IMR-90 (cell line): ENCODE results near the gene CLASP1. TPM values are rescaled to one million over a fixed set of nuclear protein-coding genes. Genes with fewer than 3 reads are reported as not detected.

Experiments used
- ATAC-seq: fragments of 200-7000 bp; cut with Tn5 transposase; 2 replicates; pipeline ENCODE4 v1.9.1; 2020; ENCODE audit warnings: low read depth, mild to moderate bottlenecking, moderate library complexity
- BruUV-seq: library from RNA; stranded (reverse); fragments of 400-500 nt; replicated peaks from 2 replicates; lab custom pipeline; 2021; lab: Mats Ljungman, UMichigan
- CTCF ChIA-PET: fragments of 300-600 bp; formaldehyde crosslinking; extraction: SDS; loops from one replicate; lab custom pipeline; 2021; ENCODE audit warnings: antibody characterized with exemption; lab: Yijun Ruan, JAX
- POLR2A ChIA-PET: fragments of 300-600 bp; sonication (Branson Sonifier 250); formaldehyde crosslinking; loops from one replicate; lab custom pipeline; 2022; ENCODE audit warnings: antibody characterized with exemption; ENCODE audit not compliant: unreplicated experiment; lab: Charles Lee
- DNase-seq: peaks from one replicate; pipeline ENCODE4 v3.0.0; 2013
- H2AFZ ChIP-seq: replicated peaks from 2 replicates; pipeline ENCODE3; 2013; ENCODE audit warnings: low read length, mild to moderate bottlenecking; ENCODE audit not compliant: poor library complexity
- H2AK5ac ChIP-seq: 2 replicates; pipeline ENCODE4 v1.6.1; 2013; ENCODE audit warnings: low read depth, low read length, inconsistent platforms
- H2AK9ac ChIP-seq: replicated peaks from 2 replicates; pipeline ENCODE3; 2013; ENCODE audit warnings: mild to moderate bottlenecking, low read depth, low read length, moderate library complexity; ENCODE audit not compliant: poor library complexity
- H2BK120ac ChIP-seq: 2 replicates; pipeline ENCODE4 v1.6.1; 2013; ENCODE audit warnings: low read depth, low read length, inconsistent platforms
- H2BK15ac ChIP-seq: 3 replicates; pipeline ENCODE4 v1.6.1; 2013; ENCODE audit warnings: low read depth, low read length, inconsistent platforms
- H2BK20ac ChIP-seq: 2 replicates; pipeline ENCODE4 v1.6.1; 2013; ENCODE audit warnings: low read depth, mild to moderate bottlenecking, inconsistent platforms, low read length, moderate library complexity
- H2BK5ac ChIP-seq: 2 replicates; pipeline ENCODE4 v1.6.1; 2013; ENCODE audit warnings: mild to moderate bottlenecking, low read depth, low read length, inconsistent platforms; ENCODE audit not compliant: poor library complexity, severe bottlenecking
- H3K14ac ChIP-seq: replicated peaks from 2 replicates; pipeline ENCODE4 v1.6.1; 2013; ENCODE audit warnings: low read depth, low read length, inconsistent platforms
- H3K18ac ChIP-seq: 2 replicates; pipeline ENCODE4 v1.6.1; 2013; ENCODE audit warnings: low read depth, low read length, control low read depth
- H3K23ac ChIP-seq: 2 replicates; pipeline ENCODE4 v1.6.1; 2013; ENCODE audit warnings: low read depth, low read length, inconsistent platforms
- H3K27ac ChIP-seq: 2 replicates; pipeline ENCODE4 v1.5.1; 2013; ENCODE audit warnings: mild to moderate bottlenecking, control low read depth, low read length; ENCODE audit not compliant: insufficient read depth
- H3K27me3 ChIP-seq: 2 replicates; pipeline ENCODE4 v1.6.1; 2013; ENCODE audit warnings: low read length; ENCODE audit not compliant: control insufficient read depth, insufficient read depth
- H3K36me3 ChIP-seq: 2 replicates; pipeline ENCODE4 v1.6.1; 2013; ENCODE audit warnings: low read length, mixed read lengths; ENCODE audit not compliant: control insufficient read depth, insufficient read depth
- H3K4ac ChIP-seq: 2 replicates; pipeline ENCODE4 v1.6.1; 2013; ENCODE audit warnings: low read depth, low read length, inconsistent platforms
- H3K4me1 ChIP-seq: 2 replicates; pipeline ENCODE4 v1.6.1; 2013; ENCODE audit warnings: low read length, mixed read lengths; ENCODE audit not compliant: control insufficient read depth, insufficient read depth
- H3K4me2 ChIP-seq: 2 replicates; pipeline ENCODE4 v1.6.1; 2013; ENCODE audit warnings: low read depth, mild to moderate bottlenecking, control low read depth, low read length, moderate library complexity
- H3K4me3 ChIP-seq: 2 replicates; pipeline ENCODE4 v1.5.1; 2013; ENCODE audit warnings: low read depth, mild to moderate bottlenecking, control low read depth, low read length, moderate library complexity; ENCODE audit not compliant: insufficient read depth
- H3K56ac ChIP-seq: 2 replicates; pipeline ENCODE4 v1.6.1; 2013; ENCODE audit warnings: low read length, inconsistent platforms; ENCODE audit not compliant: insufficient read depth; ENCODE audit errors: extremely low read depth
- H3K79me1 ChIP-seq, 2 experiments: 2 replicates each; pipeline ENCODE4 v1.6.1; 2013; ENCODE audit warnings: low read length in 2 of 2, inconsistent platforms in 1 of 2, low read depth in 1 of 2
- H3K9ac ChIP-seq: 2 replicates; pipeline ENCODE4 v1.6.1; 2013; ENCODE audit warnings: low read depth, low read length, control low read depth
- H3K9me1 ChIP-seq: 2 replicates; pipeline ENCODE4 v1.6.1; 2013; ENCODE audit warnings: low read length, inconsistent platforms; ENCODE audit not compliant: insufficient read depth
- H3K9me3 ChIP-seq: 2 replicates; pipeline ENCODE4 v1.6.1; 2013; ENCODE audit warnings: low read length; ENCODE audit not compliant: control insufficient read depth, insufficient read depth
- H4K20me1 ChIP-seq: 2 replicates; pipeline ENCODE4 v1.6.1; 2013; ENCODE audit warnings: low read length, inconsistent platforms; ENCODE audit not compliant: insufficient read depth
- H4K5ac ChIP-seq: 2 replicates; pipeline ENCODE4 v1.6.1; 2013; ENCODE audit warnings: mild to moderate bottlenecking, low read depth, low read length, control low read depth
- H4K8ac ChIP-seq, 2 experiments: 2 replicates each; pipeline ENCODE4 v1.6.1; 2013; ENCODE audit warnings: low read depth in 2 of 2, low read length in 2 of 2, control low read depth in 1 of 2, inconsistent platforms in 1 of 2
- H4K91ac ChIP-seq: 2 replicates; pipeline ENCODE4 v1.6.1; 2013; ENCODE audit warnings: low read depth, low read length, inconsistent platforms; ENCODE audit not compliant: insufficient read depth
- BHLHE40 ChIP-seq: fragments of 150-350 bp; IDR thresholded peaks from 2 replicates; pipeline ENCODE4 v1.6.1; 2016; ENCODE audit warnings: mild to moderate bottlenecking, low read depth, low read length
- CEBPB ChIP-seq: IDR thresholded peaks from 2 replicates; pipeline ENCODE4 v1.6.1; 2012; ENCODE audit warnings: low read depth, low read length, improper control_type of control experiment
- CHD1 ChIP-seq: IDR thresholded peaks from 2 replicates; pipeline ENCODE4 v1.6.1; 2012; ENCODE audit warnings: low read depth, low read length, improper control_type of control experiment
- CTCF ChIP-seq: conservative IDR thresholded peaks from 2 replicates; pipeline ENCODE4 v1.5.1; 2012; ENCODE audit warnings: mild to moderate bottlenecking, low read depth, low read length, improper control_type of control experiment
- ELK1 ChIP-seq: fragments of 150-350 bp; IDR thresholded peaks from 2 replicates; pipeline ENCODE4 v1.6.1; 2016; ENCODE audit warnings: low read depth, mild to moderate bottlenecking, low read length, moderate library complexity, borderline replicate concordance
- FOS ChIP-seq: fragments of 150-350 bp; IDR thresholded peaks from 2 replicates; pipeline ENCODE4 v1.6.1; 2016; ENCODE audit warnings: low read depth, low read length
- MAFK ChIP-seq: IDR thresholded peaks from 2 replicates; pipeline ENCODE4 v1.6.1; 2012; ENCODE audit warnings: low read depth, low read length, improper control_type of control experiment
- MAZ ChIP-seq: IDR thresholded peaks from 2 replicates; pipeline ENCODE4 v1.6.1; 2012; ENCODE audit warnings: low read depth, mild to moderate bottlenecking, low read length, improper control_type of control experiment, moderate library complexity, borderline replicate concordance
- MXI1 ChIP-seq: IDR thresholded peaks from 2 replicates; pipeline ENCODE4 v1.6.1; 2012; ENCODE audit warnings: low read depth, mild to moderate bottlenecking, low read length, moderate library complexity, borderline replicate concordance
- NFE2L2 ChIP-seq: fragments of 150-350 bp; IDR thresholded peaks from 2 replicates; pipeline ENCODE4 v1.6.1; 2016; ENCODE audit warnings: low read depth, mild to moderate bottlenecking, low read length
- POLR2A ChIP-seq: IDR thresholded peaks from 2 replicates; pipeline ENCODE4 v1.6.1; 2012; ENCODE audit warnings: mild to moderate bottlenecking, low read depth, low read length
- RAD21 ChIP-seq: IDR thresholded peaks from 2 replicates; pipeline ENCODE4 v1.6.1; 2012; ENCODE audit warnings: low read length, improper control_type of control experiment
- RCOR1 ChIP-seq: IDR thresholded peaks from 2 replicates; pipeline ENCODE4 v1.6.1; 2012; ENCODE audit warnings: mild to moderate bottlenecking, low read length, improper control_type of control experiment; ENCODE audit not compliant: insufficient replicate concordance
- RFX5 ChIP-seq: IDR thresholded peaks from 2 replicates; pipeline ENCODE4 v1.8.0; 2012; ENCODE audit warnings: low read depth, mild to moderate bottlenecking, low read length, moderate library complexity
- SMC3 ChIP-seq: fragments of 150-350 bp; IDR thresholded peaks from 2 replicates; pipeline ENCODE4 v1.6.1; 2016; ENCODE audit warnings: low read depth, mild to moderate bottlenecking, antibody characterized with exemption, low read length, moderate library complexity
- USF2 ChIP-seq: fragments of 150-350 bp; IDR thresholded peaks from 2 replicates; pipeline ENCODE4 v1.6.1; 2017; ENCODE audit warnings: mild to moderate bottlenecking, antibody characterized with exemption, low read length, low read depth
- WGBS, 2 experiments: methylation state at CpG; one replicate each; pipeline versions ENCODE4 v1.1.5 to v1.1.7; 2013; ENCODE audit warnings: missing lambda C conversion rate in 2 of 2; ENCODE audit not compliant: insufficient read length in 1 of 2; ENCODE audit errors: extremely low coverage in 2 of 2; 5-methylcytosine and 5-hydroxymethylcytosine counted together
- dilution Hi-C: fragments of 300-500 bp; cut with HindIII; formaldehyde crosslinking; loops from one replicate; pipeline ENCODE4 v1.14.3; 2018; ENCODE audit warnings: low sequenced_read_pairs; ENCODE audit not compliant: unreplicated experiment
- in situ Hi-C: fragments of 300-500 bp; cut with MboI; formaldehyde crosslinking; loops from 3 replicates; pipeline ENCODE4 v1.14.3; 2019; ENCODE audit warnings: low sequenced_read_pairs, inconsistent platforms, mixed read lengths
- intact Hi-C: fragments of 100-400 bp; cut with micrococcal nuclease; formaldehyde crosslinking; loops from 2 replicates; pipeline ENCODE4 v1.10.0; 2022
- polyA plus RNA-seq, 3 experiments: library from polyadenylated mRNA; depleted of rRNA; stranded (reverse); fragments of >200 nt; gene quantifications; 2 replicates each; pipeline ENCODE4 v1.2.3, GENCODE V29; 2012; ENCODE audit warnings: low replicate concordance in 1 of 3
- total RNA-seq: library from RNA; depleted of rRNA; stranded (reverse); fragments of >200 nt; gene quantifications from 2 replicates; pipeline ENCODE4 v1.2.3, GENCODE V29; 2012

The CLASP1 gene
- total and polyA plus RNA-seq, 2 of the 4 experiments (the other 2 are of a cell fraction) = 12.3 to 33.7 TPM

- no peak for DNase-seq
- intact Hi-C loops = no loop called here
- H2AK5ac ChIP-seq = no peak overlapping the region
- H2BK5ac ChIP-seq = no peak overlapping the region
- no peak overlapping the region for H3K9ac ChIP-seq
- ATAC-seq = no peak
- no peaks in the 10 kb centered on the region for H3K4me1 ChIP-seq
- WGBS, 2 experiments = no CpG with 5 or more reads among the region's 4 CpGs
- H3K9me1 ChIP-seq = peaks cover 12% of the 10 kb centered on the region
- peaks cover 21% of the 10 kb centered on the region in 2 experiments for H3K79me1 ChIP-seq
- no peaks in the 10 kb centered on the region for H3K9me3 ChIP-seq
- ChIA-PET POLR2A (no interaction called here), CTCF (no interaction called here)
- H3K14ac ChIP-seq = no peak overlapping the region
- no peak overlapping the region for H4K5ac ChIP-seq
- H3K18ac ChIP-seq = no peak overlapping the region
- no peaks in the 10 kb centered on the region for H3K27me3 ChIP-seq
- H2BK120ac ChIP-seq = no peak overlapping the region
- dilution Hi-C loops = no loop called here
- H3K4me2 ChIP-seq = no peak overlapping the region
- peaks cover 21% of the 10 kb centered on the region for H3K36me3 ChIP-seq
- no TSS peak for BruUV-seq
- no peak overlapping the region for H3K27ac ChIP-seq
- no peak overlapping the region for H2BK15ac ChIP-seq
- no peak overlapping the region for H4K8ac ChIP-seq
- no peak overlapping the region for H2AFZ ChIP-seq
- no peak overlapping the region for H2BK20ac ChIP-seq
- in situ Hi-C loops = loop anchor here (10.0 kb wide), 1 partner anchor 107 kb away; no protein-coding TSS in a partner anchor
- no peak overlapping the region for H3K4ac ChIP-seq
- H4K91ac ChIP-seq = no peak overlapping the region
- H3K56ac ChIP-seq = no peak overlapping the region
- H2AK9ac ChIP-seq = no peak overlapping the region
- H4K20me1 ChIP-seq = no peaks in the 10 kb centered on the region
- H3K23ac ChIP-seq = no peak overlapping the region
- no peak overlapping the region for H3K4me3 ChIP-seq
- TF ChIP-seq MXI1 (no peak), NFE2L2 (no peak), RAD21 (no peak), POLR2A (no peak), BHLHE40 (no peak), RFX5 (no peak), MAFK (no peak), CHD1 (no peak), FOS (no peak), RCOR1 (no peak), CEBPB (no peak), CTCF (no peak), ELK1 (no peak), MAZ (no peak), SMC3 (no peak), USF2 (no peak)
Observed at GRCh38 chr2:121417826-121418225, 231.4 kb downstream of the CLASP1 start.
